Type B pancreatic cell (in vitro differentiated cells): ENCODE data around the gene SPG21. TPM values are rescaled to one million over a fixed set of nuclear protein-coding genes. Genes with fewer than 3 reads are reported as not detected.
A peak's percentile ranks its signal among the peaks of the same experiment; 100 is the strongest.

Source experiments
- DNase-seq: peaks from one replicate; pipeline ENCODE4 v3.0.0; 2021; ENCODE audit warnings: mixed read lengths; ENCODE audit not compliant: unreplicated experiment; ENCODE audit errors: extremely low spot score
- H3K27ac Mint-ChIP-seq: 2 replicates; pipeline ENCODE4 v1.8.0; 2021; ENCODE audit warnings: mild to moderate bottlenecking, mixed read lengths
- H3K27me3 Mint-ChIP-seq: 2 replicates; pipeline ENCODE4 v1.8.0; 2021; ENCODE audit warnings: mixed read lengths
- H3K36me3 Mint-ChIP-seq: 2 replicates; pipeline ENCODE4 v1.8.0; 2021; ENCODE audit warnings: mixed read lengths
- H3K4me1 Mint-ChIP-seq: one replicate; pipeline ENCODE4 v1.8.0; 2021; ENCODE audit warnings: mixed read lengths; ENCODE audit not compliant: unreplicated experiment
- H3K4me3 Mint-ChIP-seq: 2 replicates; pipeline ENCODE4 v1.8.0; 2021; ENCODE audit warnings: mild to moderate bottlenecking, mixed read lengths
- H3K9me3 Mint-ChIP-seq: 2 replicates; pipeline ENCODE4 v1.8.0; 2021; ENCODE audit warnings: mixed read lengths
- total RNA-seq: library from RNA; stranded (reverse); gene quantifications from 2 replicates; pipeline ENCODE4 v1.2.1, GENCODE V29; 2021; ENCODE audit warnings: low replicate concordance
- TF ChIP-seq, protein P1 (sequence below): fragments of 200-600 bp; sonication (generic); conservative IDR thresholded peaks from 2 replicates; pipeline ENCODE4 v1.5.0; 2021; ENCODE audit warnings: antibody characterized with exemption, mild to moderate bottlenecking

SPG21 gene
- total RNA-seq, 1 donor from 2014 or later, result 80.7 TPM

- H3K4me3 Mint-ChIP-seq, result no peak overlapping the region
- H3K27ac Mint-ChIP-seq, result peak overlapping the region; percentile 53
- H3K9me3 Mint-ChIP-seq, result no peaks in the 10 kb centered on the region
- TF ChIP-seq, protein P1, sequence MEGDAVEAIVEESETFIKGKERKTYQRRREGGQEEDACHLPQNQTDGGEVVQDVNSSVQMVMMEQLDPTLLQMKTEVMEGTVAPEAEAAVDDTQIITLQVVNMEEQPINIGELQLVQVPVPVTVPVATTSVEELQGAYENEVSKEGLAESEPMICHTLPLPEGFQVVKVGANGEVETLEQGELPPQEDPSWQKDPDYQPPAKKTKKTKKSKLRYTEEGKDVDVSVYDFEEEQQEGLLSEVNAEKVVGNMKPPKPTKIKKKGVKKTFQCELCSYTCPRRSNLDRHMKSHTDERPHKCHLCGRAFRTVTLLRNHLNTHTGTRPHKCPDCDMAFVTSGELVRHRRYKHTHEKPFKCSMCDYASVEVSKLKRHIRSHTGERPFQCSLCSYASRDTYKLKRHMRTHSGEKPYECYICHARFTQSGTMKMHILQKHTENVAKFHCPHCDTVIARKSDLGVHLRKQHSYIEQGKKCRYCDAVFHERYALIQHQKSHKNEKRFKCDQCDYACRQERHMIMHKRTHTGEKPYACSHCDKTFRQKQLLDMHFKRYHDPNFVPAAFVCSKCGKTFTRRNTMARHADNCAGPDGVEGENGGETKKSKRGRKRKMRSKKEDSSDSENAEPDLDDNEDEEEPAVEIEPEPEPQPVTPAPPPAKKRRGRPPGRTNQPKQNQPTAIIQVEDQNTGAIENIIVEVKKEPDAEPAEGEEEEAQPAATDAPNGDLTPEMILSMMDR, result no peak
- peaks cover 23% of the 10 kb centered on the region for H3K36me3 Mint-ChIP-seq
- H3K4me1 Mint-ChIP-seq, result peaks cover 35% of the 10 kb centered on the region
- no peak for DNase-seq
- H3K27me3 Mint-ChIP-seq, result no peaks in the 10 kb centered on the region
Measured at GRCh38 chr15:64981812-64982431, 7.8 kb downstream of the SPG21 start.

DNA sequence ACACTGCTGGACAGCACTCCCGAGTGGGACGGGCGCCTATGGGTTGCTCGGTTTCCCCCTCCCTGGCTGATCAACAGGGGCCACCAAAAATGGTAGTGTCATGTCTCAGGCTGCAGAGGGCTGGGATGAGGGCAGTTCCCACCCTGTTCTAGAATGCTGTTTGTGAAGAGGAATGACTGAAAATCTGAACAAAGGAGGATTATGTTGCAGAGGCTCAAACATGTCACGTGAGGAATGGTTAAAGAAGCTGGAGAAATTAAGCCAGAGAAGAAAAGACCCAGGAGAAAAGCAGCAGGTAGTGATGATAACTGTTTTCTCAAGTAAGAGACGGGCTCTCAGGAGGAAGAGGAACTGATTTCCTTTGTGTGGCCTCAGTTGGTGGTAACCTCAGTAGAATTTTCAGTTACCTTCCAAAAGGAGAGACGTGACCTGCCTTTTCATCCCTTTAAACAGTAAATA lies 10.4 kb downstream of the SPG21 start:
- TF ChIP-seq, protein P1, result no peak
- peak overlapping the region; percentile 40 for H3K4me3 Mint-ChIP-seq
- peak overlapping the region; percentile 35 for H3K27ac Mint-ChIP-seq

DNA sequence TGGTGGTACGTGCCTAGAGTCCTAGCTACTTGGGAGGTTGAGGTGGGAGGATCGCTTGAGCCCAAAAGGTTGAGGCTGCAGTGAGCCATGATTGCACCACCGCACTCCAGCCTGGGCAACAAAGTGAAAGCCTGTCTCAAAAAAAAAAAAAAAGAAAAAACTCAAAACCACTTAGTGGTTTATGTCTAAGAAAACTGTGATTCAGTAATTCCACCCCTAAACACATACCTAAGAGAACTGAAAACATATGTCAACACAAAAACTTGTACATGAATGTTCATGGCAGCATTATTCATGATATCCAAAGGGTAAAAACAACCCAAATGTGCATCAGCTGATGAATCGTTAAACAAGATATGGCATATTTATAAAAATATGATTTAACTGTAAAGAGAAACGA lies 14.3 kb downstream of the SPG21 start:
- Mint-ChIP-seq H3K27ac (no peak overlapping the region), H3K27me3 (no peaks in the 10 kb centered on the region), H3K36me3 (peaks cover 18% of the 10 kb centered on the region), H3K4me1 (peaks cover 15% of the 10 kb centered on the region), H3K9me3 (no peaks in the 10 kb centered on the region), H3K4me3 (no peak overlapping the region)
- TF ChIP-seq, protein P1, result no peak
- DNase-seq, result no peak

More for the DNA sequence above, 10.4 kb downstream of the SPG21 start:
- peaks cover 20% of the 10 kb centered on the region for H3K36me3 Mint-ChIP-seq
- DNase-seq, result no peak
- no peaks in the 10 kb centered on the region for H3K27me3 Mint-ChIP-seq
- H3K4me1 Mint-ChIP-seq, result peaks cover 21% of the 10 kb centered on the region
- no peaks in the 10 kb centered on the region for H3K9me3 Mint-ChIP-seq

DNA sequence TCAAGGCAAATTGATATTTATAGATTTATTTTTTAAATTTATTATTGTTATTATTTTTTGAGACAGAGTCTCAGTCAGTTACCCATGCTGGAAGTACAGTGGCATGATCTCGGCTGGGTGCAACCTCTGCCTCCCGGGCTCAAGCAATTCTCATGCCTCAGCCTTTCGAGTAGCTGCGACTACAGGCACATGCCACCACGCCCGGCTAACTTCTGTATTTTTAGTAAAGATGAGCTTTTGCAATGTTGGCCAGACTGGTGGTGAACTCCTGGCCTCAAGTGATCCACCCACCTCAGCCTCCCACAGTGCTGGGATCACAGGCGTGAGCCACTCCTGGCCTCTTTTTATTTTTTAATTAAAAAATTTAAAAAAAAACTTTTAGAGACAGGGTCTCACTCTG lies 19.0 kb downstream of the SPG21 start:
- Mint-ChIP-seq H3K9me3 (no peaks in the 10 kb centered on the region), H3K27me3 (no peaks in the 10 kb centered on the region), H3K36me3 (peaks cover 18% of the 10 kb centered on the region), H3K27ac (no peak overlapping the region), H3K4me1 (no peaks in the 10 kb centered on the region), H3K4me3 (no peak overlapping the region)
- TF ChIP-seq, protein P1, result no peak
- DNase-seq, result no peak

DNA sequence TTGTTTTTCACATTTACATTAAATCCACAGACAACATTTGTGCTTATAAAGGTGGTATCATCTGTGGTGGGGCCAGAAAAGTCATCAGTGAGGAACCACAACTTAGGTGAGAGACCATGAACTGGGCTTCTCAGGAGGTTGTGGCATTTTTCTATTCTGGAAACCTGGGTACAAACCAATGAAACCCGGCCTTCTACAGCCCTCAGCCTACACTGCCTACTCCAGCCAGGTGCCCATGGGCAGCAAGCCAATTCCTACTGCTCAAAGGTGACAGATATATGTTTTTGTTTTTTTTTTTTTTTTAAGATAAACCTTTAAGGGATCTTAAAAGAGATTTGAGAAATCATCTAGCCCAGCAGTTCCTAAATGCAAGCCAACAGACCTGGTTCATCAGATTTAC lies 20.3 kb downstream of the SPG21 start:
- DNase-seq, result no peak
- no peaks in the 10 kb centered on the region for H3K27me3 Mint-ChIP-seq
- no peaks in the 10 kb centered on the region for H3K9me3 Mint-ChIP-seq
- H3K4me1 Mint-ChIP-seq, result no peaks in the 10 kb centered on the region
- H3K27ac Mint-ChIP-seq, result no peak overlapping the region
- TF ChIP-seq, protein P1, result no peak
- no peak overlapping the region for H3K4me3 Mint-ChIP-seq
- peaks cover 23% of the 10 kb centered on the region for H3K36me3 Mint-ChIP-seq
